ENCODE results near the gene RBMS3.
"Not testable (repeated sequence)": the region's sequence is repeated elsewhere in the genome, so short reads cannot be mapped to it uniquely, and the experiment has no call there.

The RBMS3 gene

GRCh38 chr3:29642393-29643033 lies 361.6 kb downstream of the RBMS3 start:
- no peak for DNase-seq

- no peak for DNase-seq
Measured at GRCh38 chr3:29643034-29643425, 362.2 kb downstream of the RBMS3 start.

- DNase-seq: no peak
Measured at GRCh38 chr3:29644261-29644660, 363.4 kb downstream of the RBMS3 start.

GRCh38 chr3:29644956-29645636 lies 364.2 kb downstream of the RBMS3 start:
- DNase-seq: no peak

DNA sequence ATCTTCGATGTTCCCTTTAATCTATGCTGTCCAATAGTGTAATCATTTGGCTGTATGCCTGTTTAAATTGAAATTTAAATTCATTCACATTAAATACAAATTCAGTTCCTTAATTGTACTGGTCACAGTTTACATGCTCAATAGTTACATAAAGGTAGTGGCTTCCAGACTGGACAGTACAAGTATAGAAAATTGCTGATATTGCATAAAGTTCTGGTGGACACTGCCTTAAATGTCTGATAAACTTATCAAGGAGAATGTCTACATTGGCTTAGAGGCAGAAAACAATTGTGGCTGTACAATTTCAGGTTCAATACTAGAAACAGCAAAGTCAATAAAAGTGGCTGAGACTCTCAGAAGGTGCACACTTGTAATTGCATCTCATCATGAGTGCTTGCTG lies 365.2 kb downstream of the RBMS3 start:
- DNase-seq: no peak

DNA sequence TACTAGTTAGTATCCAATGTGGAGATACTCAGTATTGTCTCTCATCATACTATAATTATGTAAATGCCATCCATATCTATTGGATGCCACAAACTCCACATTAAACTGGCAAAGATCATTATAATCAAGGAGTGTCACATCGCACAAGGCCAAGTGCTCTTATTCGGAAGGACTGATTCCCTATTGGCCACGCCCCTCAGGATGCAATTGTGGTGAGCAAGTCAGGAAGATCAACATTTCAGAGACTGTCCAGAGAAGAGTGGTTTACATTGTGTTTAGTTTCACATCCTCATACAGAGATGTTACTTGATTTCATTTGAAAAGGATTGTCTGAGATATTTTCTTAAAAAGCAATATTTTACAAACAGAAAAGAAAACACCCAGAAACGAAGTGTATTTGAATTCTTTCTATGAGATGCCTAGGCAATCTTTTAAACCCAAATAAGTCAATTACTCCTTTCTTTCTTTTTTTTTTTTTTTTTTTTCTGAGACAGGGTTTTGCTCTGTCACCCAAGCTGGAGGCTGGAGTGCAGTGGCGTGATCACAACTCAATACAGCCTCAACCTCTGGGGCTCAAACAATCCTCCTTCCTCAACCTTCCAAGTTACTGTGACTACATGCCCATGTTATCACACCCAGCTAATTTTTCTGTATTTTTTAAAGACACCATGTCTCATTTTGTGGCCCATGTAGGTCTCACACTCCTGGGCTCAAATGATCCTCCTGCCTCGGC lies 369.1 kb downstream of the RBMS3 start:
- no peak for DNase-seq

- no peak for DNase-seq
Measured at GRCh38 chr3:29653680-29654079, 372.8 kb downstream of the RBMS3 start.

DNA sequence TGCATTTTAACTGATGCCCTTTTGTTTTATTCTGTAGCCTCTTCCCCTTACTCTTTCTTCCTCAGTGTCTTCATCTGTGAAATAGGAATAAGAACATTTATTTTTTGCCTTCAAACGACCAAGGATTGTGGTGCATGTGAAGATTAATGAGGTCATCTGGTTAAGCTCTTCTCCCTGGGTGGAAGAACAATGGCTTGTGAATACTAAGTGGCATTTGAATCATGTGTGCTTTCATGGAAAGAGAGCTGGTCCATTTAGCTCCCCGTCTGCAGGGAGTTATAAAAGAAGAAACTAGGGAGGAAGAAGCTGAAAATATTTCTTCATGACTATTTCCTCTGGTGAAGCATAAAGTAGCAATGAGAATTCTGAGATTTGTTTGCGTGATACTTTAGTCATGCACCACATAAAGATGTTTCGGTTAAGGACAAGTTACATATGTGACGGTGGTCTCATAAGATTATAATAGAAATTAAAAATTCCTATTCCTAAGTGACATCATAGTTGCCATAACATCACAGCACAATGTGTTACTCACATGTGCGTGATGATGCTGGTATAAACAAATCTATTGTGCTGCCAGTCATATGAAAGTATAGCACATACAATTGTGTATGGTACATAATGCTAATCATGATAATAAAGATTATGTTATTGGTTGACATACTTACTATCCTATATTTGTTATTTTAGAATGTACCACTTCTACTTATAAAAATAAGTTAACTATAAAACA lies 374.3 kb downstream of the RBMS3 start:
- no peak for DNase-seq

DNA sequence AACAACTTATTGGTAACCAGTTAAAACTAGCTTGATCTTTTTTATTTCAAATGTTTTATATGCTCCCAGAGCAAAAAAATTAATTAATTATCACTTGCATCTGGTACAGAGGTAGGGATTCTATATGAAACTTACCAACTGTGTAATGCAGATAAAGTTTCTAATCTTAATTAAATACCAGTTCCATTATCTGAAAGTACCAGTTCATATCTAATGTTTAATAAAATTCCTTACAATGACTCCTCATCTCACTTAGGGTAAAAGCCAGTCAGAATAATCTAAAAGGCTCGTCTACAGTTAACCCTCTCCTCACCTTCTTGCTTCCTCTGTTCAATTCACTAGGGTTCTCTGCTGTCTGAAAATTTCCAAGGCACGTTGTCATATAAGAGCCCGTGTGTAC lies 384.8 kb downstream of the RBMS3 start:
- DNase-seq: no peak

DNA sequence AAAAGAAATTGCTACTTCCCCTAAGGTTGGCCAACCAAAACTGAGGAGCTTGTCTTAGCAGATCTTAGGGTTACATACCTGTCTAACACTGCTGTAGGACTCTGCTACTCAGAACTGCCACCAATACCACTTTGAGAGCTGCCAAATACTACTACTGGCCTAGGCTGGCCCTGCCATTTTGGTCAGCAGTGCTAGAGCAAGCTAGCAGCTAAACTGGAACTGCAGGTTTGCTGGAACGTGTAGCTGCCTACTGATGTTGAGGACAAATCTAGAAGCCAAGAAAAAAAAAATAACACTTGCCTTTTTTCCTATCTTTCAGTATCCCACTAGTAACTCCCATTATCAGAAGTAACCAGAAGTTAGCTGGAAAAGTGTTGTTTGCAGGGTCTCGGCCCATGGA lies 387.4 kb downstream of the RBMS3 start:
- no peak for DNase-seq

DNA sequence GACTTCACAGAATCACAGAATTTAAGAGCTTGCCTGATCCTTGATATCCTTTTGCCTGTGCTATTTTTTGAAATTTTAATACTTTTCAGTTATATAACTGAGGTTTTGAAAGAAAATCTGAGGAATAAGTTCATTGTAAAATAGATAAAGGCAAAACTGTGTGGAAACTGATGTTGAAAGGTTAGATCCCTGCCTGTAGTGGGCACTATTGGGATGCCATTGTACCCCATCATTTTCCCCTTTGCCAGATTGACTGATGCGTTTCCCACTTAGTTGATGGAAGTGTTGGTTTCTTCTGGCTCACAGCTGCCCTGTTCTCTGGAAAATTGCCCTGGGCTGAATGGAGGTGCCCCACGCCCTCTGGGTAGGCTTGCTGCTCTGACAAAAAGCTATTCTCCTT lies 387.9 kb downstream of the RBMS3 start:
- DNase-seq: no peak

DNA sequence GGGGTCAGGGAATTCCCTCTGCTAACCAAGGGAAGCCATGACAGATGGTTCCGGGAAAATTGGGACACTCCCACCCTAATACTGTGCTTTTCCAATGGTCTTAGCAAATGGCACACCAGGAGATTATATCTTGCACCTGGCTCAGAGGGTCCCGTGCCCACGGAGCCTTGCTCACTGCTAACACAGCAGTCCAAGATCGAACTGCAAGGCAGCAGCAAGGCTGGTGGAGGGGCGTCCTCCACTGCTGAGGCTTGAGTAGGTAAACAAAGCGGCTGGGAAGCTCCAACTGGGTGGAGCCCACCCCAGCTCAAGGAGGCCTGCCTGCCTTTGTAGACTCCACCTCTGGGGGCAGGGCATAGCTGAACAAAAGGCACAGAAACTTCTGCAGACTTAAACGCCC lies 389.6 kb downstream of the RBMS3 start:
- not testable (repeated sequence) for DNase-seq

GRCh38 chr3:29677421-29677820 lies 396.6 kb downstream of the RBMS3 start:
- no peak for DNase-seq

DNA sequence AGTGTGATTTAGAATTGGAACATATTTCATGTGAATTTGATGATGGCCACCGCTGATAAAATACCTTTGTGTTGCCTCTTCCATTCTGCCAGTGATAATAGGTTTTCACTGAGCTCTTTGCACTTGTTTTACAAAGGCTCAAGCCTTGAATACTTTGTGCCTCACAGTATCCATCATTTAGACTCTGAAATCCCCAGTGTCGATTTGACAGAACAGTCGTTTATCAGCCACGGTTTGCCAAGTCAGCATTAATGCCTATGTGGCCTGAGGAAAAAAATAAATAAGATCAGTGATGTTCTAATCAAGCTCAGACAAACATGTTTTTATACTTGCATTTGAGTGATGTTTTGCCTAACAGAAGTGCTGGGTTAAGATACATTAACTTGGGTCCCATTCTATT lies 399.1 kb downstream of the RBMS3 start:
- DNase-seq: no peak

DNA sequence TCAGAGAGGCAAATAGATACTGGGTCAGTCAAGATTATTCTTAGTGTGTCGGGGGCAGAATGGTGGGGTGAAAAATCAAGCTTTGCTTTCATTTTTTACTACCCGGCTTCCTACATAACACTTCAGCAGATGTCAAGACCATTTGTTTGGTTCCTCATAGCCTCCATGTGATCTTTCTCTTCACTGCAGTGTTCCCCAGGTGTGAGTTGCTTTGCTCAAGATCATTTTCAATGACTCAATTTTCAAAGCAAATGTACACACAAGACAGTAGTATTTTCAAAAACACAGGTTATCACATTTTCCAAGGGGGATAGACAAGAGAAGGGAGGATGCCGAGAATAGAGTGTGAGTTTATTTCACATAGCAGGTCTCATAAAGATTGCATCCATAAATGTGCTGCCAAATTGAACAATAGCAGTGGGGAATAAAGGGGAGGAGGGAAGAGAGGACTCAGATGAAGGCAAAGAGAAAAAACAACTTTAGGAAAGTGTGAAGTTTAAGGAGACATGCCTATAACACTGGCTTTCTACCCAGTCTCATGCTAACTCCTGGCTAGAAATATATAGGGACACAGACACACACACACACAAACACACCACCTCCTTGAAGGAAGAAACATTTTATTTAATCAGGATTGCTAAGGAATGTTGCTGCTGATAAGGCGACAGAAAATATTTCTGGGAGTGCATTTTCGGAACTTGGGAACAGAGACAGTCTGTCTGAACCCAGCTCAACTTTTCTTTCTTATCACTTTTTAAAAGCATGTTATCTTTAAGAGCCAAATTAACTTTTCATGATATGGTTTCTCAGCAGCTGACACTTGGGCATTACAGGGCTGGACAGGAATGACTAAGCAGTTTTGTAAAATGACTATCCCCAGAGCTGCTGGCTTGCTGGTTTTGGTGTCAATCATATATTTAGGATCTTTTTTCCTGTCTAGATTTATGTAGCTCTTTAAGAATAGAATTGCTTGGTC lies 402.4 kb downstream of the RBMS3 start:
- no peak for DNase-seq

DNA sequence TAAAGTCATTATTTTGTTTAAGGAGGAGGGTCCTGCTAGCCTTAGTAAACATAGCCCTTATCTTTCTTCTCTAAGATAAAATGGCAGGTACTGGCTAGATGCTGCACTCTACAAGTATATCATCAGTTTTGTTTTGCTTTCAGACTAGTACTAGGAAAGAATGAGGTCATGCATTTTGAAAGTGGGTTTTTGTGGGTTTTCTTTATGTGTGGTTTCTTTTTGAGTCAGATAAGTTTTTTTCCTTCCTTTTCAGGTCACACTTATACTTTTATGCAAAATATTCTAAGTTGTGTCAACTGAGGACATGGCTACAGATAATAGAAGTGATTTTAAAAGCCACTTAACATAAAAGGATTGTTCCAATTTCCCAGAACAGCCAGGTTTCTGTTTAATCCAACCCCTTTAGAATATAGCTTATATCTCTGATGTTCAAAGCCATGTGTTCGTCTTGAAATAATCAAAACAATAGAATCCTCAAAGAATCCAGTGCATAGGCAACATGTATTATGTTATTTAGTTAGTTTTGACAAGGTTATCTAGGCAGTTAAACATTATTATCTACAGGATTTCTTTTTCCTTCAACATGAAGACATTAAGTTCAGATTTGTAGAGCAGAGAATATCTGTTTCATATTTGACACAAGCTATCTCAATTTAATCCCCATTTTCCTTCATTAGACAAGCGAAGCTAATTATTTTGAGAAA lies 406.2 kb downstream of the RBMS3 start:
- DNase-seq: no peak

- no peak for DNase-seq
Measured at GRCh38 chr3:29690686-29691353, 409.9 kb downstream of the RBMS3 start.

- DNase-seq: no peak
Measured at GRCh38 chr3:29693863-29694262, 413.0 kb downstream of the RBMS3 start.

DNA sequence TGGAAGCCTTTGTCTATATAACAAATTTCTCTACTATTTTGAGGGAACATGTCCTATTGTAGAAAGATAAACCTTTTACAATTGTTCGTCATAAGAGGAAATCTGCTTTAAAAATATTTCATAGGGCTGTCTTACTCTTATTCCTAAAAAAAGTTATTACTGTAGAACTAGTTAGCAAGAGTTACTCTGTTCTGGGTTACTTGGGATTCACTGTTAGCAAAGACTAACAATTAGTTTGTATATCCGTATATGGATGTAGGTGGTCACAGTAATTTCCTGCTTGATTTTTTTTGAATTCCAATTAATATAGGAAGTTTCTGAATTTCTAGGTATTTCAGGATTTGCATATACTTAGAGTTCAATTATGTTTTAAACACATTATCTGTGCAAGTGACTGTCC lies 413.5 kb downstream of the RBMS3 start:
- DNase-seq: no peak

- DNase-seq: no peak
Measured at GRCh38 chr3:29694783-29695182, 413.9 kb downstream of the RBMS3 start.

DNA sequence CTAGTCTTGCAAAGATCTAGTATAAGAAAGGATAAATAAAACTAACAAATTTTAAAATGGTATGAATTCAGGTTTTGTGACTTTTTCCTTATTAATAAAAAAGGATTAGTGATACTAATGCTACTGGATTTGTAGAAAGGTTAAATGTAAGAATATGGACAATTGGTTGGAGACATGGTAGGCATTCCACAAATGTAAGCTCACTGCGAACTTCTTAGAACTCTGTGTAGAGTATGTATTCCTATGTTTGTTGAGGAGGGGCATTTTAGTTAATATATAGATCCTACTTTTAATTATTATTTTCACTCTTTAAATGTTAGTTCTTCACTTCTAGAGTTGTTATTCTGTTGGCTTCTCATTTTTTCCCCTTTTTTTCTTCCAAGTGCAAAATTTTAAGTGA lies 414.3 kb downstream of the RBMS3 start:
- DNase-seq: no peak

All from stimulated activated CD4-positive, alpha-beta T cell treated with anti-CD3 and anti-CD28 coated beads, Interleukin-1b, Interleukin-23, amount 100 ng/mL, for 48 hours (primary cell).